OCI-LY7 (cell line): ENCODE measurements around the gene RPRML. TPM values are rescaled to one million over a fixed set of nuclear protein-coding genes. Genes with fewer than 3 reads are reported as not detected.

Experiments used
- BruUV-seq: library from RNA; stranded (reverse); fragments of 400-500 nt; replicated peaks from 2 replicates; lab custom pipeline; 2021; lab: Mats Ljungman, UMichigan
- CTCF ChIA-PET: fragments of 300-600 bp; sonication (Branson Sonifier 250); formaldehyde crosslinking; loops from one replicate; lab custom pipeline; 2022; ENCODE audit warnings: antibody characterized with exemption; ENCODE audit not compliant: unreplicated experiment; lab: Charles Lee
- POLR2A ChIA-PET: fragments of 300-600 bp; sonication (Branson Sonifier 250); formaldehyde crosslinking; loops from one replicate; lab custom pipeline; 2022; ENCODE audit warnings: antibody characterized with exemption; lab: Charles Lee
- DNase-seq: peaks from one replicate; pipeline ENCODE4 v3.0.0-alpha.2; 2015; ENCODE audit warnings: low spot score
- H2AFZ ChIP-seq: fragments of 200-600 bp; sonication (generic), shearing (Covaris generic); 2 replicates; pipeline ENCODE4 v1.6.1; 2014; ENCODE audit warnings: mild to moderate bottlenecking, antibody characterized with exemption, low read length, moderate library complexity
- H3K27ac ChIP-seq: fragments of 200-600 bp; sonication (generic); 2 replicates; pipeline ENCODE4 v1.5.1; 2014; ENCODE audit warnings: mixed run types, low read depth, mild to moderate bottlenecking, moderate library complexity, low read length, inconsistent platforms; ENCODE audit not compliant: poor library complexity, severe bottlenecking
- H3K36me3 ChIP-seq: fragments of 200-600 bp; sonication (generic); 2 replicates; pipeline ENCODE4 v1.6.1; 2014; ENCODE audit warnings: mild to moderate bottlenecking, antibody characterized with exemption, low read length, moderate library complexity, mixed read lengths; ENCODE audit not compliant: insufficient read depth
- H3K4me1 ChIP-seq: fragments of 200-600 bp; sonication (generic); 2 replicates; pipeline ENCODE4 v1.5.1; 2014; ENCODE audit warnings: mild to moderate bottlenecking, low read length; ENCODE audit not compliant: insufficient read depth, poor library complexity, severe bottlenecking
- H3K4me2 ChIP-seq: fragments of 200-600 bp; sonication (generic); 2 replicates; pipeline ENCODE4 v1.6.1; 2014; ENCODE audit warnings: mild to moderate bottlenecking, low read length
- H3K4me3 ChIP-seq: fragments of 200-600 bp; sonication (generic); 2 replicates; pipeline ENCODE4 v1.5.1; 2014; ENCODE audit warnings: mild to moderate bottlenecking, low read depth, low read length; ENCODE audit not compliant: poor library complexity, severe bottlenecking
- H3K79me2 ChIP-seq: fragments of 200-600 bp; sonication (generic); 2 replicates; pipeline ENCODE4 v1.6.1; 2016; ENCODE audit warnings: low read depth, mild to moderate bottlenecking, low read length, moderate library complexity, mixed read lengths; ENCODE audit not compliant: insufficient read depth
- H3K9me2 ChIP-seq: fragments of 200-600 bp; sonication (generic); 2 replicates; pipeline ENCODE4 v1.6.1; 2016; ENCODE audit warnings: mild to moderate bottlenecking, low read length, mixed read lengths; ENCODE audit not compliant: insufficient read depth
- H3K9me3 ChIP-seq: fragments of 200-600 bp; sonication (generic); 2 replicates; pipeline ENCODE4 v1.6.1; 2014; ENCODE audit warnings: mild to moderate bottlenecking, mixed run types, low read length, mixed read lengths
- H4K20me1 ChIP-seq: fragments of 200-600 bp; sonication (generic); 2 replicates; pipeline ENCODE4 v1.6.1; 2014; ENCODE audit warnings: mild to moderate bottlenecking, antibody characterized with exemption, low read length, moderate library complexity, mixed read lengths; ENCODE audit not compliant: insufficient read depth
- EZH2phosphoT487 ChIP-seq: fragments of 200-600 bp; sonication (generic); IDR thresholded peaks from 2 replicates; pipeline ENCODE4 v1.6.1; 2018; ENCODE audit warnings: low read depth, borderline replicate concordance, mild to moderate bottlenecking, mixed run types, antibody characterized with exemption, low read length, moderate library complexity, mixed read lengths
- intact Hi-C: fragments of 100-400 bp; cut with micrococcal nuclease; formaldehyde crosslinking; loops from one replicate; pipeline ENCODE4 v1.10.0; 2022; ENCODE audit not compliant: unreplicated experiment
- total RNA-seq, 2 experiments: library from RNA; depleted of rRNA in 1 of 2; stranded (reverse); fragments of >200 nt in 1 of 2; shearing (Covaris generic) in 1 of 2; gene quantifications; 2 replicates each; pipeline ENCODE4 v1.2.3, GENCODE V29; 2014 to 2022
- TF ChIP-seq, protein P1 (sequence below): fragments of 200-600 bp; sonication (generic); conservative IDR thresholded peaks from 2 replicates; pipeline ENCODE4 v1.5.1; 2014; ENCODE audit warnings: mild to moderate bottlenecking, antibody characterized with exemption, low read length, moderate library complexity, mixed read lengths

Gene RPRML
- total RNA-seq, 2 experiments from 2014 or later, result 1.2 to 8.8 TPM

- POLR2A ChIA-PET, result no interaction called here
- no peak overlapping the region for H3K4me2 ChIP-seq
- H2AFZ ChIP-seq, result no peak overlapping the region
These were observed 35.3 kb downstream of the RPRML start for GRCh38 chr17:46943501-46944393.

GRCh38 chr17:46943218-46943500 is 35.9 kb downstream of the RPRML start:
- Histone ChIP-seq H3K4me1 (peaks cover 10% of the 10 kb centered on the region), H3K79me2 (no peaks in the 10 kb centered on the region), H3K9me3 (no peaks in the 10 kb centered on the region), H3K4me2 (no peak overlapping the region), H3K9me2 (no peaks in the 10 kb centered on the region), H3K4me3 (no peak overlapping the region), H3K36me3 (peaks cover 38% of the 10 kb centered on the region), H3K27ac (no peak overlapping the region), H4K20me1 (no peaks in the 10 kb centered on the region), H2AFZ (no peak overlapping the region)
- CTCF ChIA-PET, result interaction anchor here (1.7 kb wide), 1 partner anchor 48 kb away, joined by 6 read pairs; no protein-coding TSS in a partner anchor
- DNase-seq, result no peak
- intact Hi-C loops, result loop anchor here (5.0 to 10.0 kb wide), 2 partner anchors 282 to 374 kb away; no protein-coding TSS in a partner anchor
- POLR2A ChIA-PET, result interaction anchor here (0.6 kb wide), 1 partner anchor 194 kb away, joined by 3 read pairs; no protein-coding TSS in a partner anchor
- BruUV-seq, result no TSS peak
- no peak for TF ChIP-seq EZH2phosphoT487
- TF ChIP-seq, protein P1, sequence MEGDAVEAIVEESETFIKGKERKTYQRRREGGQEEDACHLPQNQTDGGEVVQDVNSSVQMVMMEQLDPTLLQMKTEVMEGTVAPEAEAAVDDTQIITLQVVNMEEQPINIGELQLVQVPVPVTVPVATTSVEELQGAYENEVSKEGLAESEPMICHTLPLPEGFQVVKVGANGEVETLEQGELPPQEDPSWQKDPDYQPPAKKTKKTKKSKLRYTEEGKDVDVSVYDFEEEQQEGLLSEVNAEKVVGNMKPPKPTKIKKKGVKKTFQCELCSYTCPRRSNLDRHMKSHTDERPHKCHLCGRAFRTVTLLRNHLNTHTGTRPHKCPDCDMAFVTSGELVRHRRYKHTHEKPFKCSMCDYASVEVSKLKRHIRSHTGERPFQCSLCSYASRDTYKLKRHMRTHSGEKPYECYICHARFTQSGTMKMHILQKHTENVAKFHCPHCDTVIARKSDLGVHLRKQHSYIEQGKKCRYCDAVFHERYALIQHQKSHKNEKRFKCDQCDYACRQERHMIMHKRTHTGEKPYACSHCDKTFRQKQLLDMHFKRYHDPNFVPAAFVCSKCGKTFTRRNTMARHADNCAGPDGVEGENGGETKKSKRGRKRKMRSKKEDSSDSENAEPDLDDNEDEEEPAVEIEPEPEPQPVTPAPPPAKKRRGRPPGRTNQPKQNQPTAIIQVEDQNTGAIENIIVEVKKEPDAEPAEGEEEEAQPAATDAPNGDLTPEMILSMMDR, result no peak

More at GRCh38 chr17:46943501-46944393, 35.3 kb downstream of the RPRML start:
- Histone ChIP-seq H3K4me3 (no peak overlapping the region), H3K9me2 (no peaks in the 10 kb centered on the region), H3K4me1 (peaks cover 10% of the 10 kb centered on the region), H3K9me3 (no peaks in the 10 kb centered on the region), H3K27ac (no peak overlapping the region), H4K20me1 (no peaks in the 10 kb centered on the region), H3K79me2 (no peaks in the 10 kb centered on the region), H3K36me3 (peaks cover 32% of the 10 kb centered on the region)
- CTCF ChIA-PET, result no interaction called here
- no peak for TF ChIP-seq EZH2phosphoT487
- TF ChIP-seq, protein P1, result no peak
- no peak for DNase-seq
- intact Hi-C loops, result loop anchor here (5.0 to 10.0 kb wide), 2 partner anchors 281 to 374 kb away; no protein-coding TSS in a partner anchor
- no TSS peak for BruUV-seq
